Measurements from ENCODE around the gene RCC2.

The RCC2 gene

GRCh38 chr1:17361687-17362086 lies 77.8 kb downstream of the RCC2 start:
- H3K4me3 ChIP-seq (ENCODE audit: control insufficient read depth, low read depth, low read length), result no peak overlapping the region
- DNase-seq (ENCODE audit: low read depth), result no peak
- TF ChIP-seq CTCF (conservative IDR thresholded peaks at IDR 0.05; ENCODE audit: control insufficient read depth, insufficient read depth, low read depth, low read length), result no peak

- TF ChIP-seq CTCF (conservative IDR thresholded peaks at IDR 0.05; ENCODE audit: control insufficient read depth, insufficient read depth, low read depth, low read length), result no peak
- no peak for DNase-seq (ENCODE audit: low read depth)
- H3K4me3 ChIP-seq (ENCODE audit: control insufficient read depth, low read depth, low read length), result no peak overlapping the region
Measured at GRCh38 chr1:17360272-17360956, 79.1 kb downstream of the RCC2 start.

GRCh38 chr1:17359808-17360207 lies 79.7 kb downstream of the RCC2 start:
- no peak for DNase-seq (ENCODE audit: low read depth)
- no peak overlapping the region for H3K4me3 ChIP-seq (ENCODE audit: control insufficient read depth, low read depth, low read length)
- no peak for TF ChIP-seq CTCF (conservative IDR thresholded peaks at IDR 0.05; ENCODE audit: control insufficient read depth, insufficient read depth, low read depth, low read length)

- DNase-seq (ENCODE audit: low read depth), result no peak
- no peak for TF ChIP-seq CTCF (conservative IDR thresholded peaks at IDR 0.05; ENCODE audit: control insufficient read depth, insufficient read depth, low read depth, low read length)
Measured at GRCh38 chr1:17359031-17359430, 80.4 kb downstream of the RCC2 start.

GRCh38 chr1:17358557-17358956 lies 80.9 kb downstream of the RCC2 start:
- no peak for DNase-seq (ENCODE audit: low read depth)
- H3K4me3 ChIP-seq (ENCODE audit: control insufficient read depth, low read depth, low read length), result no peak overlapping the region
- no peak for TF ChIP-seq CTCF (conservative IDR thresholded peaks at IDR 0.05; ENCODE audit: control insufficient read depth, insufficient read depth, low read depth, low read length)

More at GRCh38 chr1:17359031-17359430, 80.4 kb downstream of the RCC2 start:
- H3K4me3 ChIP-seq (ENCODE audit: control insufficient read depth, low read depth, low read length), result no peak overlapping the region

Data from fibroblast of mammary gland (primary cell).